Breast epithelium (tissue), 4 donors: ENCODE data around the gene NUDC. TPM values are rescaled to one million over a fixed set of nuclear protein-coding genes. Genes with fewer than 3 reads are reported as not detected.

Source experiments
- DNase-seq, 2 donors: peaks; one replicate each; pipeline ENCODE4 v3.0.0-alpha.2; 2019; ENCODE audit warnings: low spot score in 2 of 2
- H3K27ac ChIP-seq, 2 donors: fragments of 200-600 bp; sonication (generic) in 1 of 2; one replicate each; pipeline ENCODE4 v1.5.1; 2016 to 2019; ENCODE audit warnings: mild to moderate bottlenecking in 1 of 2
- H3K27me3 ChIP-seq, 2 donors: fragments of 200-600 bp; sonication (generic) in 1 of 2; one replicate each; pipeline versions ENCODE4 v1.5.1 to v1.6.0; 2017 to 2019; ENCODE audit warnings: control low read depth in 1 of 2, mild to moderate bottlenecking in 1 of 2
- H3K36me3 ChIP-seq: fragments of 200-600 bp; one replicate; pipeline ENCODE4 v1.5.1; 2019
- H3K4me1 ChIP-seq, 2 donors: fragments of 200-600 bp; sonication (generic); one replicate each; pipeline ENCODE4 v1.5.1; 2016 to 2019; ENCODE audit warnings: control low read depth in 1 of 2
- H3K4me3 ChIP-seq, 3 donors: fragments of 200-600 bp; sonication (generic); 1 replicate in 2 of 3; 2 replicates in 1 of 3; pipeline ENCODE4 v1.5.1; 2016 to 2019; ENCODE audit warnings: mild to moderate bottlenecking in 3 of 3, moderate library complexity in 2 of 3
- H3K9me3 ChIP-seq, 2 donors: fragments of 200-600 bp; sonication (generic) in 1 of 2; one replicate each; pipeline ENCODE4 v1.5.1; 2016 to 2019; ENCODE audit warnings: control low read depth in 1 of 2
- POLR2A ChIP-seq: fragments of 450-650 bp; IDR thresholded peaks from one replicate; pipeline ENCODE4 v1.6.1; 2016; ENCODE audit warnings: antibody characterized with exemption, mild to moderate bottlenecking, moderate library complexity
- POLR2AphosphoS5 ChIP-seq, 3 donors: sonication (generic); formaldehyde crosslinking; IDR thresholded peaks; one replicate each; pipeline ENCODE4 v1.6.1; 2017; ENCODE audit warnings: antibody characterized with exemption in 3 of 3
- intact Hi-C: fragments of 100-400 bp; cut with DNase I; formaldehyde crosslinking; loops from one replicate; pipeline ENCODE4 v1.15.1; 2023; ENCODE audit warnings: low total_unique reads
- total RNA-seq, 3 donors: library from RNA; depleted of rRNA; stranded (reverse); fragments of >200 nt; gene quantifications; one replicate each; pipeline ENCODE4 v1.1.0, GENCODE V29; 2016
- TF ChIP-seq, protein P1 (sequence below), 3 donors: fragments of 450-650 bp; IDR thresholded peaks; one replicate each; pipeline ENCODE4 v1.5.1; 2016 to 2017; ENCODE audit warnings: antibody characterized with exemption in 3 of 3, mild to moderate bottlenecking in 3 of 3, moderate library complexity in 3 of 3

Gene NUDC
- total RNA-seq, 3 donors from 2014 or later, result 47.9 to 51.5 (median 49.4) TPM

DNA sequence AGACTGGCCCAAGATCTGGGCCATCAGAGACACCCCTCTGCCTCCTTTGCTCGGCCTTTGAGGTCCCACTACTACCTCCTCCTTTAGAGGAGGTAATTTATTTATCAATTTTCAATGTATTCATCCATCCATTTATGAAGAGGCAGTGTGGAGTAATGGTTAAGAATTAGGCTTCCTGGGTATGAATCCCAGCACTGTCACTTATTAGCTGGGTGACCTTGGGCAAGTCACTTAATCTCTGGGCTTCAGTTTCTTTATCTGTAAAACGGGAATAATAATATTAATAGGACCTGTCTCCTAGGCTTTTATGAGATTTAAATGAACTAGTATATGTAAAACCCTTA, 9.4 kb upstream of the NUDC start:
- no peak for DNase-seq
- Histone ChIP-seq H3K4me1 (no peaks in the 10 kb centered on the region), H3K9me3 (no peaks in the 10 kb centered on the region), H3K4me3 (no peak overlapping the region), H3K36me3 (no peaks in the 10 kb centered on the region), H3K27ac (no peak overlapping the region), H3K27me3 (no peaks in the 10 kb centered on the region)
- intact Hi-C loops, result no loop called here
- TF ChIP-seq, protein P1, sequence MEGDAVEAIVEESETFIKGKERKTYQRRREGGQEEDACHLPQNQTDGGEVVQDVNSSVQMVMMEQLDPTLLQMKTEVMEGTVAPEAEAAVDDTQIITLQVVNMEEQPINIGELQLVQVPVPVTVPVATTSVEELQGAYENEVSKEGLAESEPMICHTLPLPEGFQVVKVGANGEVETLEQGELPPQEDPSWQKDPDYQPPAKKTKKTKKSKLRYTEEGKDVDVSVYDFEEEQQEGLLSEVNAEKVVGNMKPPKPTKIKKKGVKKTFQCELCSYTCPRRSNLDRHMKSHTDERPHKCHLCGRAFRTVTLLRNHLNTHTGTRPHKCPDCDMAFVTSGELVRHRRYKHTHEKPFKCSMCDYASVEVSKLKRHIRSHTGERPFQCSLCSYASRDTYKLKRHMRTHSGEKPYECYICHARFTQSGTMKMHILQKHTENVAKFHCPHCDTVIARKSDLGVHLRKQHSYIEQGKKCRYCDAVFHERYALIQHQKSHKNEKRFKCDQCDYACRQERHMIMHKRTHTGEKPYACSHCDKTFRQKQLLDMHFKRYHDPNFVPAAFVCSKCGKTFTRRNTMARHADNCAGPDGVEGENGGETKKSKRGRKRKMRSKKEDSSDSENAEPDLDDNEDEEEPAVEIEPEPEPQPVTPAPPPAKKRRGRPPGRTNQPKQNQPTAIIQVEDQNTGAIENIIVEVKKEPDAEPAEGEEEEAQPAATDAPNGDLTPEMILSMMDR (IDR thresholded peaks at IDR 0.05), result no peak

DNA sequence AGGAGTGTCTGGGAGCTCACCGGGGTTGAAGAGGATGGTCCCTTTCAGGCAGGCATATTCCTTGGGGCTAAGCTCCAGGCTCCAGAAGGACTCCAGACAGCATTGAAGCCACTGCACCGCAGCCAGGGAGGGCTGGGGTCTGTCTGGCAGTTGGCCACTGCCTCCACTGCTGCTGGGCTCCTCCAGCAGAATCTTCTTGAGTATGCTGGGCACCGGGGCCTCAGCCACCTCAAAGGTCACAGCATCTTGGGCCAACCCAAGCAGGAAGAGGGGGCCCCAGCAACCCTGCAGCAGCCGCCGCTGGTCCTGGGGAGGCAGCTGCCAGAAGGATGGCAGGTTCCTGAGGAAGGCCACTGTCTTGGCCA, 8.2 kb upstream of the NUDC start:
- no peak overlapping the region for H3K4me3 ChIP-seq
- H3K27ac ChIP-seq, result no peak overlapping the region
- no peaks in the 10 kb centered on the region for H3K27me3 ChIP-seq
- DNase-seq, result no peak
- intact Hi-C loops, result no loop called here
- no peaks in the 10 kb centered on the region for H3K36me3 ChIP-seq
- H3K4me1 ChIP-seq, result no peaks in the 10 kb centered on the region
- H3K9me3 ChIP-seq, result no peaks in the 10 kb centered on the region
- TF ChIP-seq, protein P1 (IDR thresholded peaks at IDR 0.05), result no peak
- TF ChIP-seq POLR2AphosphoS5 (IDR thresholded peaks at IDR 0.05) (no peak), POLR2A (no peak)

DNA sequence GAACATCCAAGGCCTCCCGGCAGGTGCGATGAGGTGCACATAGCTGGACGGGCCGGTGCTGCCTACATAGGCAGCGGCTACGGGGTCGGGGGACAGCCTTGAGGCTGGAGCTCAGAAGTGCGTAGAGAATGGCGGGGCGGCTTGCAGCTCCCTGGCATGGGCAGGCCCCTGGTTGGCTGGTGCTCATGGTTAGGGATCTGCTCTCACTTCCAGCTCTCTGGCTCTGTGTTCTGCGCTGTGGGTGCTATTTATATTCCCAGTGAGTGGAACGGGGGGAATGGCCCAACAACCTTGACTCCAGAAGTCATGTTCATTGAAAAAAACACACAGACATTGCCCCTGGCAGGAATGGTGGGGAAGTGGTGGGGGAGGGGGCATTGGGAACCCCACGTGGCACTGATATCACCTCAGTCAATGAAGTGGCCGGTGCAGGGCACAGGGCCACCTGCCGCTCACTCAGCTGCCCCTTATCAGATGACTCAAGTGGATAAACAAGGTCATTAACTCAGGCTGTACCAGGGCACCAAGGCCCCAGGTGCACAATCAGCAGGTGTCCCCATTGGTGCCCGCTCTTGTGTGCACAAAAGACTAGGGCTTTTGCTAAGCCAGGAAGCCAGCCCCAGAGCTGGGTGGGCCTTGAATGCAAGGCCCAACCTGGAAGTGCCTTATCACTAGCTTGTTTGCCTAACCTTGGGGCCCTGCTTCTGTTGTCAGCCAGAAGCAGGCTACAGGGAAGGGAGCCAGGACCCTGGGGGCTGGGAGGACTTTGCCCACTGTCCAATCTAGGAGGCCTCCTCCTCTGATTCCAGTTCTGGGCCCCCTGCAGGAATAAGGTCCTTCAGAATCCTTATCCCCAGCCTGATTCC, 7.6 kb upstream of the NUDC start, which contains the start of gene NR0B2:
Gene NR0B2, minus strand, starts transcription at position 222 of the 866 bp plus-strand sequence. Its CDS starts 35 bp downstream, at position 187.
- Histone ChIP-seq H3K36me3 (no peaks in the 10 kb centered on the region), H3K27ac (no peak within 1 kb of the TSS), H3K27me3 (no peaks in the 10 kb centered on the region), H3K4me3 (no peak within 1 kb of the TSS), H3K9me3 (no peaks in the 10 kb centered on the region), H3K4me1 (no peaks in the 10 kb centered on the region)
- no peak for DNase-seq
- intact Hi-C loops, result no loop called here
- TF ChIP-seq, protein P1 (IDR thresholded peaks at IDR 0.05), result no peak
- TF ChIP-seq POLR2A (no peak), POLR2AphosphoS5 (IDR thresholded peaks at IDR 0.05) (no peak)

- H3K36me3 ChIP-seq, result no peaks in the 10 kb centered on the region
- H3K9me3 ChIP-seq, result no peaks in the 10 kb centered on the region
- TF ChIP-seq POLR2AphosphoS5 (IDR thresholded peaks at IDR 0.05) (no peak), POLR2A (no peak)
- TF ChIP-seq, protein P1 (IDR thresholded peaks at IDR 0.05), result no peak
- H3K27me3 ChIP-seq, result no peaks in the 10 kb centered on the region
- H3K4me3 ChIP-seq, result no peak overlapping the region
- H3K4me1 ChIP-seq, result no peaks in the 10 kb centered on the region
- intact Hi-C loops, result no loop called here
- H3K27ac ChIP-seq, result no peak overlapping the region
- DNase-seq, result no peak
Observed at GRCh38 chr1:26915204-26915842, 6.2 kb upstream of the NUDC start.

- TF ChIP-seq, protein P1 (IDR thresholded peaks at IDR 0.05), result no peak
- TF ChIP-seq POLR2AphosphoS5 (IDR thresholded peaks at IDR 0.05) (no peak), POLR2A (no peak)
Observed at GRCh38 chr1:26921126-26921539, 410 bp upstream of the NUDC start.

More at GRCh38 chr1:26921126-26921539, 410 bp upstream of the NUDC start:
- no peaks in the 10 kb centered on the region for H3K36me3 ChIP-seq
- H3K4me3 ChIP-seq, result peak overlapping the region; percentile 89 to 100 (median 93)
- DNase-seq, result no peak
- H3K27ac ChIP-seq, result peak overlapping the region; percentile 93 to 94
- H3K27me3 ChIP-seq, result no peaks in the 10 kb centered on the region
- H3K4me1 ChIP-seq, result peaks cover 8 to 16% of the 10 kb centered on the region in 2 donors
- H3K9me3 ChIP-seq, result no peaks in the 10 kb centered on the region
- intact Hi-C loops, result no loop called here
